Cardiac muscle cell (in vitro differentiated cells and primary cell): Measurements from ENCODE around the gene ZNF823. TPM values are rescaled to one million over a fixed set of nuclear protein-coding genes. Genes with fewer than 3 reads are reported as not detected.

Experiments
- DNase-seq, 2 donors: peaks; one replicate each; pipeline versions ENCODE4 v3.0.0 to v3.0.0-alpha.2; 2010 to 2017; ENCODE audit warnings: low read depth in 1 of 2, low spot score in 1 of 2
- H3K27ac ChIP-seq: fragments of 200-600 bp; sonication (generic); 2 replicates; pipeline ENCODE4 v1.5.1; 2016
- H3K27me3 ChIP-seq: fragments of 200-600 bp; sonication (generic); 2 replicates; pipeline ENCODE4 v1.6.0; 2016; ENCODE audit warnings: control low read depth
- H3K36me3 ChIP-seq: fragments of 200-600 bp; sonication (generic); 2 replicates; pipeline ENCODE4 v1.5.1; 2016; ENCODE audit warnings: control low read depth
- H3K4me1 ChIP-seq: fragments of 200-600 bp; sonication (generic); 2 replicates; pipeline ENCODE4 v1.8.1; 2017; ENCODE audit warnings: low read depth, mild to moderate bottlenecking, mixed run types
- H3K4me3 ChIP-seq: fragments of 200-600 bp; sonication (generic); 2 replicates; pipeline ENCODE4 v1.5.1; 2016; ENCODE audit warnings: mild to moderate bottlenecking
- H3K9me3 ChIP-seq: fragments of 200-600 bp; sonication (generic); 2 replicates; pipeline ENCODE4 v1.5.1; 2017; ENCODE audit warnings: low read depth, mild to moderate bottlenecking, control low read depth
- CTCF ChIP-seq: IDR thresholded peaks from 2 replicates; pipeline ENCODE4 v1.5.1; 2012; ENCODE audit warnings: low read depth, mild to moderate bottlenecking, low read length
- polyA plus RNA-seq: library from polyadenylated mRNA; unstranded; fragments of >200 nt; fragmentation: Nextera tagmentation; extraction: Ambion mirVana; gene quantifications from 2 replicates; pipeline ENCODE4 v1.2.1, GENCODE V29; 2016
- total RNA-seq: library from RNA; depleted of rRNA; stranded (reverse); fragments of >200 nt; gene quantifications from 2 replicates; pipeline ENCODE4 v1.2.3, GENCODE V29; 2016

The ZNF823 gene
- total RNA-seq (6.7 and 7.6 TPM in 2 replicates), polyA plus RNA-seq (4.7 and 9.4 TPM in 2 replicates)

GRCh38 chr19:11738746-11739620 lies at the start of gene ZNF823:
Gene ZNF823 (minus strand): TSS chr19:11738946. CDS start chr19:11738819, 127 bp downstream.
- Histone ChIP-seq H3K27me3 (peaks cover 7% of the 10 kb centered on the region), H3K27ac (peak within 1 kb of the TSS; percentile 91), H3K36me3 (no peaks in the 10 kb centered on the region), H3K9me3 (no peaks in the 10 kb centered on the region), H3K4me1 (peaks cover 5% of the 10 kb centered on the region), H3K4me3 (peak within 1 kb of the TSS; percentile 80)
- no peak for TF ChIP-seq CTCF
- DNase-seq = peak; percentile 98 to 99

GRCh38 chr19:11787536-11787935 lies 48.8 kb upstream of the ZNF823 start:
- Histone ChIP-seq H3K9me3 (no peaks in the 10 kb centered on the region), H3K27ac (no peak overlapping the region), H3K27me3 (no peaks in the 10 kb centered on the region), H3K36me3 (no peaks in the 10 kb centered on the region), H3K4me3 (no peak overlapping the region), H3K4me1 (no peaks in the 10 kb centered on the region)
- no peak for DNase-seq
- no peak for TF ChIP-seq CTCF

GRCh38 chr19:11784356-11784755 lies 45.6 kb upstream of the ZNF823 start:
- Histone ChIP-seq H3K27me3 (no peaks in the 10 kb centered on the region), H3K27ac (no peak overlapping the region), H3K4me1 (no peaks in the 10 kb centered on the region), H3K9me3 (peaks cover 4% of the 10 kb centered on the region), H3K4me3 (no peak overlapping the region), H3K36me3 (peaks cover 8% of the 10 kb centered on the region)
- no peak for DNase-seq
- TF ChIP-seq CTCF = no peak

GRCh38 chr19:11783767-11784166 lies 45.0 kb upstream of the ZNF823 start:
- Histone ChIP-seq H3K4me3 (no peak overlapping the region), H3K9me3 (peaks cover 4% of the 10 kb centered on the region), H3K27me3 (no peaks in the 10 kb centered on the region), H3K27ac (no peak overlapping the region), H3K36me3 (peaks cover 8% of the 10 kb centered on the region), H3K4me1 (no peaks in the 10 kb centered on the region)
- DNase-seq = no peak
- TF ChIP-seq CTCF = no peak

- no peak for DNase-seq
These were observed 42.7 kb upstream of the ZNF823 start for GRCh38 chr19:11781295-11782057.

More at GRCh38 chr19:11781295-11782057, 42.7 kb upstream of the ZNF823 start:
- Histone ChIP-seq H3K27ac (no peak overlapping the region), H3K9me3 (peaks cover 4% of the 10 kb centered on the region), H3K4me3 (no peak overlapping the region), H3K27me3 (no peaks in the 10 kb centered on the region), H3K4me1 (no peaks in the 10 kb centered on the region), H3K36me3 (peaks cover 14% of the 10 kb centered on the region)
- TF ChIP-seq CTCF = no peak
